Spleen (tissue), 11 donors: Measurements from ENCODE around the gene MYLK4. TPM values are rescaled to one million over a fixed set of nuclear protein-coding genes. Genes with fewer than 3 reads are reported as not detected.

Experiments used
- DNase-seq: peaks from one replicate; pipeline ENCODE4 v3.0.0-alpha.2; 2020
- H3K27ac ChIP-seq, 8 donors: fragments of 200-600 bp; sonication (generic) in 7 of 8; 1 replicate in 4 of 8; 2 replicates in 4 of 8; pipeline versions ENCODE4 v1.5.0 to v1.8.0; 2016 to 2021; ENCODE audit warnings: inconsistent platforms in 4 of 8, mild to moderate bottlenecking in 4 of 8, moderate library complexity in 1 of 8
- H3K27me3 ChIP-seq, 7 donors: fragments of 200-600 bp; sonication (generic) in 6 of 7; replicated peaks in 1 of 7; 1 replicate in 4 of 7; 2 replicates in 3 of 7; pipeline versions ENCODE4 v1.5.0 to v1.8.0; 2016 to 2021; ENCODE audit warnings: inconsistent platforms in 3 of 7, mild to moderate bottlenecking in 1 of 7
- H3K36me3 ChIP-seq, 6 donors: fragments of 200-600 bp; sonication (generic) in 5 of 6; 1 replicate in 4 of 6; 2 replicates in 2 of 6; pipeline versions ENCODE4 v1.5.0 to v1.8.0; 2016 to 2021; ENCODE audit warnings: inconsistent platforms in 2 of 6
- H3K4me1 ChIP-seq, 6 donors: fragments of 200-600 bp; sonication (generic) in 5 of 6; 1 replicate in 3 of 6; 2 replicates in 3 of 6; pipeline versions ENCODE4 v1.5.0 to v1.8.0; 2016 to 2021; ENCODE audit warnings: inconsistent platforms in 3 of 6
- H3K4me3 ChIP-seq, 8 donors: fragments of 200-600 bp; sonication (generic) in 7 of 8; 1 replicate in 4 of 8; 2 replicates in 4 of 8; pipeline versions ENCODE4 v1.5.0 to v1.8.0; 2016 to 2021; ENCODE audit warnings: inconsistent platforms in 4 of 8, mild to moderate bottlenecking in 4 of 8, moderate library complexity in 2 of 8
- H3K9me3 ChIP-seq, 8 donors: fragments of 200-600 bp; sonication (generic) in 7 of 8; 1 replicate in 4 of 8; 2 replicates in 4 of 8; pipeline versions ENCODE4 v1.5.0 to v1.8.0; 2016 to 2021; ENCODE audit warnings: inconsistent platforms in 4 of 8
- CTCF ChIP-seq, 11 experiments: fragments of 200-600 bp in 7 of 11; fragments of 450-650 bp in 4 of 11; sonication (generic) in 4 of 11; IDR thresholded peaks in 8 of 11; conservative IDR thresholded peaks in 3 of 11; 1 replicate in 7 of 11; 2 replicates in 4 of 11; pipeline versions ENCODE4 v1.4.0 to v1.8.0; 2016 to 2021; ENCODE audit warnings: antibody characterized with exemption in 11 of 11, inconsistent platforms in 4 of 11, mild to moderate bottlenecking in 1 of 11
- POLR2A ChIP-seq, 3 donors: fragments of 450-650 bp; IDR thresholded peaks; one replicate each; pipeline ENCODE4 v1.5.1; 2017; ENCODE audit warnings: antibody characterized with exemption in 3 of 3, mild to moderate bottlenecking in 1 of 3
- POLR2AphosphoS5 ChIP-seq, 3 donors: sonication (generic); formaldehyde crosslinking; IDR thresholded peaks; one replicate each; pipeline ENCODE4 v1.5.1; 2017; ENCODE audit warnings: antibody characterized with exemption in 3 of 3
- WGBS, 5 donors: extraction: QIAGEN DNeasy Blood & Tissue Kit in 3 of 5; methylation state at CpG; one replicate each; pipeline versions ENCODE4 v1.1.5 to v1.1.7; 2013 to 2018; 5-methylcytosine and 5-hydroxymethylcytosine counted together
- intact Hi-C: fragments of 100-400 bp; cut with DNase I; formaldehyde crosslinking; loops from one replicate; pipeline ENCODE4 v1.15.0; 2023; ENCODE audit warnings: low total_unique reads
- polyA plus RNA-seq, 3 donors: library from polyadenylated mRNA; stranded (reverse); fragments of 200-250 nt; gene quantifications; one replicate each; pipeline ENCODE4 v1.2.1, GENCODE V29; 2013
- total RNA-seq, 7 donors: library from RNA; depleted of rRNA in 3 of 7; stranded (reverse); fragments of >200 nt in 3 of 7; fragmentation: NEBNext Ultra II Directional in 4 of 7; extraction: Animal tissue kit (Norgen Biotek cat#: 25700) in 4 of 7; gene quantifications; one replicate each; pipeline versions ENCODE4 v1.1.0 to v1.2.1, GENCODE V29; 2016 to 2021
- donor health status: healthy with polysubstance abuse.
- donor health status: DM: no; HTN: no; CAD: no; lungs with moderate emphysema.
- donor health status: DM: no; HTN: no; CAD: no.
- donor health status: Bipolar disorder and iron deficiency.
- donor health status: healthy.
- donor health status: DM: no; HTN: no; CAD: no.
- donor health status: DM: yes; HTN: yes; CAD: no.

The MYLK4 gene
- total and polyA plus RNA-seq, 10 donors: 0.21 to 1.9 (median 0.76) TPM

- no peak overlapping the region for H3K4me3 ChIP-seq
- no peaks in the 10 kb centered on the region for H3K36me3 ChIP-seq
- no peak overlapping the region for H3K27ac ChIP-seq
- intact Hi-C loops: no loop called here
- WGBS, 5 donors: 80 to 93% (median 84%) methylated on average over 3 of the region's 3 CpGs
- H3K9me3 ChIP-seq: no peaks in the 10 kb centered on the region
- H3K4me1 ChIP-seq: no peaks in the 10 kb centered on the region
- H3K27me3 ChIP-seq: peaks cover 0 to 59% (median 0%) of the 10 kb centered on the region in 7 donors
- DNase-seq: no peak
- TF ChIP-seq CTCF (IDR thresholded peaks at IDR 0.05 in 8 of 11, conservative IDR thresholded peaks at IDR 0.05 in 3 of 11) (no peak), POLR2AphosphoS5 (IDR thresholded peaks at IDR 0.05) (no peak)
Observed at GRCh38 chr6:2646346-2646745, 104.4 kb downstream of the MYLK4 start.

GRCh38 chr6:2643935-2644539, 106.7 kb downstream of the MYLK4 start:
- H3K27me3 ChIP-seq: peaks cover 0 to 81% (median 0%) of the 10 kb centered on the region in 7 donors
- intact Hi-C loops: no loop called here
- no peaks in the 10 kb centered on the region for H3K4me1 ChIP-seq
- WGBS, 5 donors: 87 to 95% (median 88%) methylated on average over 5 of the region's 5 CpGs
- H3K27ac ChIP-seq: no peak overlapping the region
- no peaks in the 10 kb centered on the region for H3K36me3 ChIP-seq
- no peak for TF ChIP-seq POLR2A (IDR thresholded peaks at IDR 0.05)
- TF ChIP-seq CTCF (IDR thresholded peaks at IDR 0.05 in 8 of 11, conservative IDR thresholded peaks at IDR 0.05 in 3 of 11): no peak
- TF ChIP-seq POLR2AphosphoS5 (IDR thresholded peaks at IDR 0.05): no peak
- no peak for DNase-seq
- no peak overlapping the region for H3K4me3 ChIP-seq
- no peaks in the 10 kb centered on the region for H3K9me3 ChIP-seq

- no peaks in the 10 kb centered on the region for H3K36me3 ChIP-seq
- H3K4me1 ChIP-seq: no peaks in the 10 kb centered on the region
- H3K27ac ChIP-seq: no peak overlapping the region
- 58 to 92% (median 86%) methylated on average over 2 of the region's 2 CpGs for WGBS, 5 donors
- H3K9me3 ChIP-seq: no peaks in the 10 kb centered on the region
- TF ChIP-seq CTCF (IDR thresholded peaks at IDR 0.05 in 8 of 11, conservative IDR thresholded peaks at IDR 0.05 in 3 of 11): no peak
- no peak for TF ChIP-seq POLR2AphosphoS5 (IDR thresholded peaks at IDR 0.05)
- TF ChIP-seq POLR2A (IDR thresholded peaks at IDR 0.05): no peak
- DNase-seq: no peak
- H3K4me3 ChIP-seq: no peak overlapping the region
- peaks cover 0 to 88% (median 0%) of the 10 kb centered on the region in 7 donors for H3K27me3 ChIP-seq
- intact Hi-C loops: no loop called here
Observed at GRCh38 chr6:2643130-2643529, 107.6 kb downstream of the MYLK4 start.

- 57 to 66% (median 58%) methylated on average over 14 of the region's 14 CpGs for WGBS, 5 donors
- H3K27ac ChIP-seq: no peak overlapping the region
- no peak for DNase-seq
- TF ChIP-seq CTCF (IDR thresholded peaks at IDR 0.05 in 8 of 11, conservative IDR thresholded peaks at IDR 0.05 in 3 of 11) (no peak), POLR2A (IDR thresholded peaks at IDR 0.05) (no peak), POLR2AphosphoS5 (IDR thresholded peaks at IDR 0.05) (no peak)
- H3K9me3 ChIP-seq: no peaks in the 10 kb centered on the region
- intact Hi-C loops: no loop called here
- no peaks in the 10 kb centered on the region for H3K36me3 ChIP-seq
- no peaks in the 10 kb centered on the region for H3K4me1 ChIP-seq
- no peak overlapping the region for H3K4me3 ChIP-seq
- H3K27me3 ChIP-seq: peaks cover 0 to 81% (median 0%) of the 10 kb centered on the region in 7 donors
Observed at GRCh38 chr6:2641044-2641725, 109.5 kb downstream of the MYLK4 start.
